ENCODE data around the gene DAGLB.

DAGLB gene

DNA sequence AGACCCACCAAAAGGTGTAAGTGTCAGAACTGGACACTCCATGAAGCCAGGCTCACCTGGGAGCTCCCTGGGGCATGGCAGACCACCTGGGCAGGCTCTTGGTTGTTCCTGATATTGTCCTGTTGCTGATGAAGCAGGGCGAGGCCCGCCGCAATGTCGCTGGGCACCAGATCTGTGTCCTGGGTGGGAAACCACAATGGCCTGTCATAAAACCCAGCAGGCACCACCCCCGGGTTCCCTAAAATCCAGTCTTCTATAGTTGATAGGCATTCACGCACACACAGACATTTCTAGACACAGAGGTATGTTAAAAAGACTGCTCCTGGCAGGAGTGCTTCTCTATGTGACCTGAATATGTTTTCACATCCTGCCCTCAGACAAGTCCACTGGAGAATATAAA lies 15.0 kb downstream of the DAGLB start:
- no peak for DNase-seq (ENCODE audit: low read depth in 1 of 2, low spot score in 1 of 2)

DNA sequence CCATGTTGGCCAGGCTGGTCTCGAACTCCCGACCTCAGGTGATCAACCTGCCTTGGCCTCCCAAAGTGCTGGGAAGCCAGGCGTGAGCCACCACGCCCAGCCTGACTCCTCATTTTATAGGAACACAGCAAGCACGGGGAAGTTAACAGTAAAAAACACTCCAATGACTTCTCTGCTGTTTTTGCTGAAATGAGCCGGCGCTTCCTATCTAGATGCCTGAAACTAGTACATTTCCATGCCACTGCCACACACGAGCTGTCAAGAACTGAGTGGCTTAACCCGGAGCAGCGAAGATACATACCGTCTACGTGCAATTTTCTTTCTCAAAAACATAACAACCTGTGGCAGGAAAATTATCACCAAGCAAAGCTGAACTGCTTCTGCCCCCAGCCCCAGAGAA lies 16.8 kb downstream of the DAGLB start:
- no peak for DNase-seq (ENCODE audit: low read depth in 1 of 2, low spot score in 1 of 2)

DNA sequence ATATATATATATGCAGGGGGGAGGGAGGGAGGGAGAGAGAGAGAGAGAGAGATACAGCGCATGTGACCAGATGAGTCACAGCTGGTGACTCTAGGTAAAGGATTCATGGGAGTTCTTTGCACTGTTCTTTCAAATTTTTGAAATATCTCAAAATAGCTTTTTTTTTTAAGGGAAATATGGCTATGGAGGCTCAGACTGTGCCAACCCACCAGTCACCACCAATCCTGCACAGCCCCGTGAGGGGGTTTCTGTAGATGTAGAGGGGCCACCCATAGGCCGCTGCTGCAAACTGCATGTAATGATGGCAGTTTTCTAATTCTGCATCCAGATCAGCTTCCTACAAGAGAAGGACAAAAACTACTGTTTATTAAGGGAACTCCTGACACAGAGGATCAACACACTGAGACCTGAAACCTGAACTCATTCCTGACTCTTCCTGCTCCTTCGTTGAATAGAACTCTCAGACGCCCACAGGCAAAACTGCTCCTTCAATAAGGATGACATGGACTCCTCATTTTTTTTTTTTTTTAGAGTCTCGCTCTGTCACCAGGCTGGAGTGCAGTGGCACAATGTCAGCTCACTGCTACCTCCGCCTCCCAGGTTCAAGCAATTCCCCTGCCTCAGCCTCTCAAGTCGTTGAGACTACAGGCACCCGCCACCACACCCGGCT lies 17.3 kb downstream of the DAGLB start:
- no peak for DNase-seq (ENCODE audit: low read depth in 1 of 2, low spot score in 1 of 2)

DNA sequence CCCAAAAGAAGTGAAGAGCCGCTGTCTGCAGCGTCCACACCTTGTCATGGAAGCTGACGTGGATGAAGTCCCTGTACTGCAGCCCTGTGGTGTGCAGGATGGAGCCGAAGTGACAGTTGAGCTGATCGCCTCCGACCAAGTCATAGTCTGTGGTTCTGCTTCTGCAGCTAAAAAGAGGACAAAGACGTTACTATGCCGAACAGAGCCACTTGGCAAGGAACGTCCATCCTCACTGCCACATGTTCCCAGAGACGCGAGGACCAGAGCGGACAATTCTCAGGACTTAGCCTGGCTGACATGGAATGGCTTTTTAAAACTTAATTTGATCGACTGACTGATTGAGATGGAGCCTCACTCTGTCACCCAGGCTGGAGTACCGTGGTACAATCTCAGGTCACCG lies 21.8 kb downstream of the DAGLB start:
- no peak for DNase-seq (ENCODE audit: low read depth in 1 of 2, low spot score in 1 of 2)

DNA sequence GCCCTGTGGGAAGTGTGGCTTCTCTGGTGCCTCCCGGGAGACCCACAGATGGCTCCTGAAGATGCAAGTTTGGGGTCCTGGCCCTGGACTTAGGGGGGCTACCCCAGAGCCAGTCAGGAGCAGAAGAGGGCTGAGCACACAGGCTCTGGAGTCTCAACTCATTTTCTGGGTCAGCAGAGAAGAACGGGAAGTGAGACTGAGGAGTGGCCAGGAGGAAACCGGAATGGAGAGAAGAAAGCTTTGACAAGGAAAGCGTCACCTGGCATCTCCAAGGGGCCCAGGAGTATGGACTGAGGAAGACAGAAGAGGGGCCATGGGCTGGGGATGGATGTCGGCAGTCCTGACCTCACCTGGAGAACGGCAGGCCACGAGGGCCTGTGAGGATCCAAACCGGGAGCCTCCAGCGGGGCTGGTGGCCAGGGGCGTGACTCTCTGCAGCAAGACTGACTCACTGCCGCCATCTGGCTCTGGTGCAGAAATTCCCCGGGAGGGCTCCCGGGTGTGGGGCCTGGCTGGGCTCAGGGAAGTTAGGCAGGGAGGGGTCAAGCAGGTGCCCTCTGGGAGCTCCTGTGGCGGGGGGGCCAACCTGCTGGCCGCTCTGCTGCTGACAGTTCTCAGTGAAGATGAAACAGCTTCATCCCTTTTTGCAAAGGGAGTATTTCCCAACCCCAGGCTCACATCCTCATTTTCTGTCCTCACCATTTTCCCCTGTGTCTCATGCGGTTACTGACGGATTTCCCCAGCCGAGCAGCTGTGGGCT lies 23.6 kb downstream of the DAGLB start:
- no peak for DNase-seq (ENCODE audit: low read depth in 1 of 2, low spot score in 1 of 2)

DNA sequence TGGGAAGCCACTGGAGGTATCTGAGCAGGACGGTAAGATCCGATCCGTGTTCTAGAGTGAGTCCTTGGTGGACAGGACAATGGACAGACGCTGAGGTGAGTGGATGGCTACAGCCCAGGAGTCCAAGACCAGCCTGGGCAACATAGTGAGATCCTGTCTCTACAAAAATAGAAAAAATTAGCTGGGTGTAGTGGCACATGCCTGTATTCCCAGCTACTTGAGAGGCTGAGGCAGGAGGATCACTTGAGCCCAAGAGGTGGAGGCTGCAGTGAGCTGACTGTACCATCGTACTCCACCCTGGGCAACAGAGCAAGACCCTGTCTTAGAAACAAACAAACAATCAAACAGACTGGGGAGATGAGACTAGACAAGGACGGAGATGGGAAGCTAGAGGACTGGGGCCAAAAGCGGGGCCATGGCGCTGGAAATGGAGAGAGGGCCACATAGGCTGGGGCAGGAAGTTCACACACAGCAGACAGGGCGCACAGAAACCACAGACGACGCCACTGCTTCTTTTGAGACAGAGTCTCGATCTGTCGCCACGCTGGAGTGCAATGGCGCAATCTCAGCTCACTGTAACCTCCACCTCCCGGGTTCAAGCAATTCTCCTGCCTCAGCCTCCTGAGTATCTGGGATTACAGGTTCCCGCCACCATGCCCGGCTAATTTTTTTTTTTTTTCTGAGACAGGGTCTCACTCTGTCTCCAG lies 24.7 kb downstream of the DAGLB start:
- DNase-seq (ENCODE audit: low read depth in 1 of 2, low spot score in 1 of 2), result no peak

DNA sequence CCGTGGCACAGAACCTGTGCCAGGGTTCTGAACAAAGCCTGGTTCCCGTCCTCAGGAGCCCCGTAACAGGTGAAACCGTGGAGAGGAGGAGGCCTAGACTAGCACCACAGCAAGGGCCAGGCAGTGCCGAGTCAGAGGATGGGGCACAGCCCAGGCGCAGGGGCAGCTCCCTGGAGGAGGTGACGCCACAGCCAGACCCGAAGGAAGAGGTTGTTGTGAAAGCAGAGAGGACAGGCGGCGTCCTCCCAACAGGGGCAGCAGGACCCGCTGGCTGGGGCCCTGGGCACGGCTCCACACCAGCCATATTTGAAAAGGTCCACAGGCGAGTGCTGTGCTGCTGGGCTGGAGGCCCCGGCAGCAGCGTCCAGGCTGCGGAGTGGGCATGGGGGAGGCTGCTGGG lies 25.7 kb downstream of the DAGLB start:
- no peak for DNase-seq (ENCODE audit: low read depth in 1 of 2, low spot score in 1 of 2)

DNA sequence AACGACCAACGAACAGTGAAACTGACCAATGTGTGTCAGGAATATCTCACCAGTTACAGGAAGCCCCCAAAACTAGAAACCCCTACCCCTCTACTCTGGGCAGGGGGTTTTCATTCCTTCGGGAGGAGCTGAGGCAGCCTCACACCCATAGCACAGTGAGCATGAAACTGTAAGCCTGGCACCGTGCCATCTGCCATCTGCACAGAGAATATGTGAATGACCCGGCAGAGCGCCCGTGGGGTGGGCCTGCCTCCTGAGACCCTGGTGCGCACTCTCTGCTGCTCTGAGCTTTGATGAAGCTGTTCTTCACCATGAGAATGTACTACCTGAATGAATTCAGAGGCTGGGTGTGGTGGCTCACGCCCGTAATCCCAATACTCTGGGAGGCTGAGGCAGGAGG lies 27.1 kb downstream of the DAGLB start:
- no peak for DNase-seq (ENCODE audit: low read depth in 1 of 2, low spot score in 1 of 2)

DNA sequence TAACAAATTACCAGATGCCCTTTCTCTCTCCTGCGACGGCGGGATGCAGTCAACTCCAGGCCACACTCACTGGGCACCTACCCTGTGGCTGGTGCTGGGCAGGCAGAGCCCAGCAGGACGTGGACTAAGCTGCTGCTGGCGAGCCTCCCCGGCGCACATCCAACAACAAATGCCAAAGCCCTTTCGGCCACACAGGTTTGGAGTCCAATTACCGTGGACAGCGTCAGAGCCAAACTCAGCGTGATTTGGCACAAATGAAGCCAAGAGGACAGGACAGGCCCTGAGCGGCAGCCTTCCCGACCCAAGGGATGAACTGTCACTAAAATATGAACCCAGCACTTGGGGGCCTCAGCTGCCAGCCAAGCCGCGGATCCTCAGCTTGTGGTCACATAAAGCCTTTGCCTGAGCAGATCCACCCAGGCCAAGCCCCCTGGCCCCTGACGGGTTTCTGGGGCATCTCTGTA lies 28.4 kb downstream of the DAGLB start:
- DNase-seq (ENCODE audit: low read depth in 1 of 2, low spot score in 1 of 2), result no peak

DNA sequence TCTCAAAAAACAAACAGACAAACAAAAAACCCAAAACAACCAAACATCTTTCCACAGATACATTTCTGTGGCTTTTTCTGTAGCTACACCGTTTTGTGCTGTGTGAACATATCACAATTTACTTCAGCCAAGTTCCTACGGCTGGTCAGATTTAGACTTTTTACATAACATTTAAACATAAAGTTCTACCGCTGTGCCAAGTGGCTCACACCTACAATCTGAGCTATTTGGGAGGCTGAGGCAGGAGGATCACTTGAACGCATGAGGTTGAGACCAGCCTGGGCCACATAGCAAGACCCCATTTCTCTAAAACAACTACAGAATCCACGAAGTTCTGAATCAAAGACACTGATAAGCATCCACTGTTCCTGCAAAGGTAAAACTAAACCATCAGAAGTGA lies 30.3 kb downstream of the DAGLB start:
- no peak for DNase-seq (ENCODE audit: low read depth in 1 of 2, low spot score in 1 of 2)

DNA sequence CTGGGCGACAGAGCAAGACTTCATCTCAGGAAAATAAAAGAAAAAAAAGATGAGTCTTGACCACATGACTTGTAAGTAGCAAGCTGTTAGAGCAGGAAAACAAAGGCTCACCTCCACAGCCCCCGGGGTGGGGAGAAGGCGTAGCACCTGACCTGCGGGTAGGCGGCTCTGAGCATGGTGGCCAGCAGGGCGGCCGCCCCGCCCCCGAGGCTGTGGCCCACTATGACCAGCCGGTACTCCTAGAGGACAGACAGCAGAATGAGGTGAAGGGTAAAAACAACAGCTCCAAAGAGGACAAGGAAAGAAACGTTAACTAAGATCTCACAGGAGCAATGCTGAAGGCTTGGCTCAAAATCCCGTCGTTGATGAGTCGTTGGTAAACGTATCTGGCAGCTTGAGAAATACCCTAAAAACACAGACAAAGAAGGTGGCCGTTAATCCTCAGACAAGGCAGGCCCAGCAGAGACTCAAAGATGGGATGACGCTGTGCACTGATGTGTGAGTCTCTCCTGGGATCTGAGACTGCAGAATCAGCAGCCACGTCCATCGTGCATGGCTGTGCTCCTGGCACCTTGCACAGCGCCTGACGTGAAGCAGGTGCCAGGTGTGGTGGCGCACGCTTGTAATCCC lies 31.1 kb downstream of the DAGLB start:
- DNase-seq (ENCODE audit: low read depth in 1 of 2, low spot score in 1 of 2), result no peak

DNA sequence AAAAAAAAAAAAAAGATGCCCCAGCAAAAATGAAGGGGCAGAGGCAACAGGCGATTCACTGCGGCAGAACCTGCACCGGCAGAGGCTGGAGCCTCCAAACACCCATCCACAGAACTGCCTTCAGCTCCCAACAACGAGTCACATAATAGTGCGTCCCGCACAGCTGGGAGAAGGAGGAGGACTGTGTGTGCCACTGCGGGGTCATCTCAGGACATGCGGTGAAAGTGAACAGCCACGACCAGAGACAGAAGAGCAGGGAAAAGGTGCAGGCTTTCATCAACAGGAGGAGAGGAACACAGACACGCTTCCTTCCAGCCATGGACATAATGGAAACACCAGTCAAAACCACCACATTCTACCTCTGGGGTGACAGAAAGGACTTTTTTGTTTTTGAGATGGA lies 34.1 kb downstream of the DAGLB start:
- DNase-seq (ENCODE audit: low read depth in 1 of 2, low spot score in 1 of 2), result no peak

DNA sequence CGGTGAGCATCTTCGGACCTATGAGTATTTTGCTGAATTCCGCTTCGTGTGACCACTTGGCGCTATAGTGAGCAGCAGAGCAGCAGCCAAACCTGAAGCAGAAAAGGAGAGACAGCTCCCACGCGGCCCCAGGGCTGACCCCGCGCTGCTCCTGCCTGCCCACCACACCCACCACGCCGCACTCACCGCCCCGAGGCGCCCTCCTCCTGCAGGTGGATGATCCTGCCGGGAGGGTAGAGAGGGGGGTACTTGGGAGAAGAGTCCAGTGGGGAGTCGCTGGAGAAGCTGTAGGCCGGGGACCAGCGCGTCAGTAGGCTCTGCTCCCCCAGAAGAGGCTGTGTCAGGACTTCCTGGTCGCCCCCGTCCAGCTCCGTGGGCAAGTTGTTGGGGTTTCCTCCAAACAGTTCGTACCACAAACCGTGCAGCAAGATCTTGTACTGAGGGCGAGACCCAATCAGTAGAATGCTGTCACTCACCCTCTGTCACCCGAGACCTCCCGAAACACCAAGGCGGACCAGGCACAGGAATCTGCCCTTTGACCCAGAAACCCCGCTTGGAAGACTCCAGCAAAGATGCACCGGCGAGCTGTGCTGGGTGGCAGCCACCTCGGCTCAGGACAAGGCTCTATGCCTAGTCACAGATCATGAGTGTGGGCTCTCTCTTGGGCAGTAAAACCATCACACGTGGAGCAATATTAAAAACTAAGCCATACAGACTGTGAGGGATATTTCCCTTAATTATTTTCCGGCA lies 37.6 kb downstream of the DAGLB start:
- DNase-seq (ENCODE audit: low read depth in 1 of 2, low spot score in 1 of 2), result no peak

DNA sequence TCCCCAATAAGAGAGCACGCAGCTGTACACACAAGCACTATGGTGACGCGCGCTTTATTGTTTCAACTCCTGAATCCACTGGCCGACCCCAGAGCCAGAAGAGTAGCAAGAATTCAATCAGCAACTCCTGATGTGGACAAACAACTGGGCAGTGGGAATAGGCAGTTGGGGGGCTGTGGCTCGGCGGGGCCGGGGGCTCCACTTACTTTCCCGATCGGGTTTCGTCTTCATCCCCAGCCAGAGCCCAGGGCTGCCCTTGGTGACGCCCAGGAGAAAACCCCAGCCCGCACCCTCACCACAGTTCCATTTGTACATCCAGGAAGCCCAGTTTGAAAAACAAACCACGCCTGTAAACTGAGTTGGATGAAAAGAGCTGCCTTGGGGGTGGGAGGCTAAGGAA lies 38.7 kb downstream of the DAGLB start:
- DNase-seq (ENCODE audit: low read depth in 1 of 2, low spot score in 1 of 2), result no peak

DNA sequence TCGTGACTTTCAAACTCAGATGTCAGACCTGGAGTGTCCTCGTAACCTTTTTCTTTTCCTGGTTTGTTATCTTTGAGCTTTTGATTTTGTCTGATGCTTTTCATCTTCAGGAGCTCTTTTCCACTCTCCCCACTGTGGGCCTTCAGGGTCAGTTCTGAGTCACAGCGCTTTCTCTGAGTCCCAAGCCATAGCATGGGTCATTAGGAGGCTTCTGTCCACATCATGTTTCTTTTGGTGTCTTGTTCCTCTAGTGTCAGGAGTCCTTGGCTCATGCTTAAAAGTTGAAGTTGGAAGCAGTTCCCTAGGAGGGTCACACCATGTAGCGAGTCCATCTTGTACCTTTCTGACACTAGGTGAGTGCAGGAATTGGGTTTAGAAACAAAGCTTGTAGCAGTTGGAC lies 40.3 kb downstream of the DAGLB start:
- no peak for DNase-seq (ENCODE audit: low read depth in 1 of 2, low spot score in 1 of 2)

DNA sequence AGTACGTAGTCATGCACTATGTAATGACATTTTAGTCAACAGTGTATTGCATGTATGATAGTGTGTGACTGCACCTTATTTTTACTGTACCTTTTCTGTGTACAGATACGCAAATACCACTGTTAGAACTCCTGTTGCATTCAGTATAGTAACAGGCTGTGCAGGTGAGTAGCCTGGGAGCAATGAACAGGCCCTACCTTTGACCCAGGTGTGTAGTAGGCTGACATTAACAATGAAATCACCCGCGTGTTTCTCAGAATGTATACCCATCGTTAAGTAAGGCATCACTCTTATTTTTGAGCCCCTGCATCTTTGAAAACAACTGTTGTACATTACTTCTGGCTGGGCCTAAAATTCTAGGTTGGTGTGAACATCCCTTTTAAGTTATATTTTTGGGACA lies 41.6 kb downstream of the DAGLB start:
- no peak for DNase-seq (ENCODE audit: low read depth in 1 of 2, low spot score in 1 of 2)

DNA sequence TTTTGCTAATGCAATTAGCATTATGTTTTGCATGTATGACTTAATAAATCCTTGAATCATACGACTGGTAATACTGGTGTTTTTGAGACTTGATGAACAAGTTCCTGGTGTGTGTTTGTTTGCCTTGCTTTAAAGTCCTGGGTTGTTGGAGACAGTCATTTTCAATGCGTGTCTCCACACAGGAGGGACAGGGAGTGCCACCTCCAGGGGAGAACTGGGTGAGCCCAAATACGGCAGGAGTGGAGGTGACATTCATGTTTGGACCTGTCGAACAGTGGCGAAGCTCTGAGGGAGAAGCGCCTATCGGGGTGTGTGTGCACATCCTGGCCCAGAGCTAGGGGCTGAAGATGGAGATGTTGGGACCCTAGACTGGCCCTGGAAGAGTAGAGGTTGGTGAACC lies 43.8 kb downstream of the DAGLB start:
- DNase-seq (ENCODE audit: low read depth in 1 of 2, low spot score in 1 of 2), result no peak

DNA sequence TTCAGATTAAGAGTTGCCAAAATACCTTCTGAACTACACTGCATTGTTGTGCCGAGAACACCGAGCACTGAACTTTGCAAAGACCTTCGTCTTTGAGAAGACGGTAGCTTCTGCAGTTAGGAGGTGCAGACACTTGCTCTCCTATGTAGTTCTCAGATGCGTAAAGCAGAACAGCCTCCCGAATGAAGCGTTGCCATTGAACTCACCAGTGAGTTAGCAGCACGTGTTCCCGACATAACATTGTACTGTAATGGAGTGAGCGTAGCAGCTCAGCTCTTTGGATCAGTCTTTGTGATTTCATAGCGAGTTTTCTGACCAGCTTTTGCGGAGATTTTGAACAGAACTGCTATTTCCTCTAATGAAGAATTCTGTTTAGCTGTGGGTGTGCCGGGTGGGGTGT lies 45.0 kb downstream of the DAGLB start:
- no peak for DNase-seq (ENCODE audit: low read depth in 1 of 2, low spot score in 1 of 2)

DNA sequence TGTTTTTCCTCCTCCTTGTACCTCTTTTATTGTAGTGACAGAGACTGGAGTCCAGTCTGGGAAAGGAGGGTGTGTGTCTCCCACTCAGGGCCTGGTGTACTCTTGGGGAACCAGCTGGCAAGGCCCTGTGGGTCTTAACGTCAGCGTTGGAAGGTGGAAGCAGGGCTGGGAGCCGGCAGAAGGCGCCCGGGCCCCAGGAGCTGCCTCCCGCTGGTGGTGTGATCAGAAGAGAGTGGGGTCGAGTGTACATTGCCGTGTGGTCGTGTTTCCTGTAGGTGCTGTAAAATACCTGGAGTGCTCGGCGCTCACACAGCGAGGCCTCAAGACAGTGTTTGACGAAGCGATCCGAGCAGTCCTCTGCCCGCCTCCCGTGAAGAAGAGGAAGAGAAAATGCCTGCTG lies 45.7 kb downstream of the DAGLB start:
- no peak for DNase-seq (ENCODE audit: low read depth in 1 of 2, low spot score in 1 of 2)

DNA sequence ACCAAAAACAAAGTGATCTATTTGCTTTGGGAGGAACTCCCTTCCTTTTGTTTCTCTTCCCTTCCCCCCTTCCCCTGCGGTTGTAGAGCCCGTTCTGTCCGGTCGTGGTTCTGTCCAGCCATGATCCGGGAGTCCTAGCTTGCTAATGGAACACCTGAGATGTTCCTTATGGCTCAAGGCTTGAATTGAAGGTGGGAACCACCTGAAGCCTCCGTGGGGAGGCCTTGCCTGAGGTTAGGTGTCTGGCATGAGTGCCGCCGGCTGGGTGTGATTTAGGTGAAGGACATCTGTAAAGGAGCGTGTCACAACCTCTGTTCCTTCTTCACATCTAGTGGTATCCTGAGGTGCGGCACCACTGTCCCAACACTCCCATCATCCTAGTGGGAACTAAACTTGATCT lies 46.2 kb downstream of the DAGLB start:
- no peak for DNase-seq (ENCODE audit: low read depth in 1 of 2, low spot score in 1 of 2)
